ENCODE results near the gene FAM110A. TPM values are rescaled to one million over a fixed set of nuclear protein-coding genes. Genes with fewer than 3 reads are reported as not detected.

FAM110A gene
- total RNA-seq, 2 donors from 2014 or later, result 4.0 to 4.4 TPM

DNA sequence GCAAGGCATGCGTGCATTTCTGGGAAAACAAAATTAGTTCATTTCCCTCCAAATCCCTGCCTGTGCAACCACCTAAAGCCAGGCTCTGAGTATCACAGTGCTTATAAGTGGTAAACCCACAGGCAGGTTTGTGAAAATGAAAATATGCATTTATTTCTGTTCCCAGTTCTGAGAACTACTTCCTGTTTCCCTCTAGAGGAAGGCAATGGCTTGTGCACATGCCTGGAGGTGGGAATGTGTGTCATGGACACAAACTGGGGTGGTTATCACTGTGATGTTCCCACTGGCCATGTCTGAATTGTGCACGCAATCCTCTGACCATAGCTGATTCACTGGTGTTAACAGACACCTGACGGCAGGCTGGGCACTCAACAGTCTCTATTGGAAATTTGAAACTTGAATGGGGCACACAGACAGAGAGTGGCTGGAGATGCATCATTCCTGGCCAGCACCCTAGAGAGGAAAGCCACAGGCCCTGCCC, 26.3 kb downstream of the FAM110A start:
- DNase-seq, result no peak
- ATAC-seq, result no peak
- intact Hi-C loops (cut with DNase I), result no loop called here

DNA sequence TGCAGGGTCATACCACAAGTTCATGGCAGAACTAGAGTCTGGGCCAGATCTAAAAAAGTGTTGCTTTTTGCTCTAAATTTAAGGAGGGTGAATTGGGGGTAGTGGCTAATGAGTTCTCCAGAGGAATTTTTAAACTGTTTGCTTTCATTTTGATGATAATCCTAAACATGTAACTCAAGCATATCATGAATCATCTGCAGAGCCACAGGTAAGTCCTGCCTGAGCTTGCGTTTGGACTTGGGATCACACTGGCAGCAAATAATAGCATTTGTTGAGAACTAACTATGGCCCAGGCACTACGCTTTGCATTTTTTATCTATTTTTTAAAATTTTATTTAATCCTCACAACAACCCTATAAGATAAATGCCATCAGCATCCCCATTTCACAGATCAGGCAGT, 27.4 kb downstream of the FAM110A start:
- DNase-seq, result no peak
- intact Hi-C loops (cut with DNase I), result no loop called here
- no peak for ATAC-seq

DNA sequence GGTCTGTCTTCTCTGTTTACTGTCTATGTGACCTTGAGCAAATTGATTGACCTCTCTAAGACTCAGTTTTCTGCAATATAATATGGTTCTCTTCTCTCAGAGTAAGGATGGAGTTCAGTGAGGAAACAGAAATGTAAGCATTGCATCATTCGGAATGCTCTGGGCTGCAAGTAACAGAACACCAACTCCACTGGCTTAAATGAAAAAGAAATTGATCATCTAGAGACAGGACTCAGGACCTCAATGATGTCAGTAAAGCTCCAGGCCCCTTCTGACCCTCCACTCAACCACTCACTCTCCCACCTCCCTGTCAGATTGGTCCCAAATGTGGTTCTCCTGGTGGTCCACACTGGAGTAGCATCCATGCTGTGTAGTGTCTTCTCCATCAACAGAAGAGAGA, 31.9 kb downstream of the FAM110A start:
- ATAC-seq (no peak), DNase-seq (no peak)
- intact Hi-C loops (cut with DNase I), result no loop called here

DNA sequence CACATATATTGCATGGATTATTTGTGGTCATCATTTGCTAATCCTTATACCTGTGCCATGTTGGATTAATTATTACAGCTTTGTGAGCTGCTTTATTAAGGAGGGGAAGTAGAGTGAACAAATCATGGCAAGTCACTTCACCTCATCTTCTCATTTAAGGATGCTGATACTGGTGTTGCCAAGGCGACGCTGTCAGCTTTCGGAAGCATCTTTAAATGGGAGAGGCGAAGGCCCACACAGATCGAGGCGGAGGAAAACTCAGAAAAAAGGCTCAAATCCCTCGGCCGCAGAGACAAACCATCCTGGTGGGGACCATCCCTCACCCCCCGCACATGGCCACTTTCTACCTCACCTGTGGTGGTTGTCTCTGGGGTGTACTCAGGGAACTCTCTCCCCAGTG, 34.8 kb downstream of the FAM110A start:
- intact Hi-C loops (cut with DNase I), result no loop called here
- DNase-seq, result no peak
- ATAC-seq, result no peak

DNA sequence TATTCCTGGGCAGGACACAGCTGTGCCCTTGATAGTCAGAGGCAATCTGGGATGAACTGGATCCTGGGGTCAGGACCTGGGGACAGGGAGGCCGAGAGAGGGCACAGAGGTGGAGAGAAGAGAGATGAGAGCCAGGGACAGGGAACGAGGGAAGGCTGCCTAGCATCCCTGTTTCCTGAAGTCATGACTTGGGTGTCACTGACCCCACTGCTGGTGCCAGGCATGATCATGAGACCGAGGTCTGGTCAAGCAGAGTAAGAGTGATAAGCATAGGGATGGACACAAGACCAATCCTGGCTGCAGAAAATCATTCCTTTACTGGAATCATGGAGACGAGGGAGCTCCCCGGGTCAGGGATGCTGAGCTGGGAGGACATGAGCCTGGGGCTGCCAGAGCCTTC, 36.1 kb downstream of the FAM110A start:
- intact Hi-C loops (cut with DNase I), result no loop called here
- DNase-seq (no peak), ATAC-seq (no peak)

DNA sequence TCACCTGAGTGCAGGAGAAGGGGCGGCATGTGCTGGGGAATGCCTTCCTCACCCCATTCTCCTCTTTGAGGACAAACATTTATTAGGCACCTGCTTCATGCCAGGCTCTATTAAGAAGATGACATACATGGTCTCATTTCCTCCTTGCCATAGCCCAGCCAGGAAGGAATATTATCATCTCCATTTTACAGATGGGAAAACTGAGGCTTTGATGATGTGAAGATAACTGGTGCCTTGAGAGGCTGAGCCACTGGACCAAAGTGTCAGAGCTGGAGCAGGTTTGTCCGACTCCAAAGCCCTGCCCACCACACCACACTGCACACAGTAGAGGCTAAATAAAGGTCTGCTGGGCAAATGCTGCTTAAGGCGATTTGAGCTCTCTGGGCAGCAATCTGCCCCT, 37.2 kb downstream of the FAM110A start:
- ATAC-seq, result no peak
- intact Hi-C loops (cut with DNase I), result no loop called here
- no peak for DNase-seq

DNA sequence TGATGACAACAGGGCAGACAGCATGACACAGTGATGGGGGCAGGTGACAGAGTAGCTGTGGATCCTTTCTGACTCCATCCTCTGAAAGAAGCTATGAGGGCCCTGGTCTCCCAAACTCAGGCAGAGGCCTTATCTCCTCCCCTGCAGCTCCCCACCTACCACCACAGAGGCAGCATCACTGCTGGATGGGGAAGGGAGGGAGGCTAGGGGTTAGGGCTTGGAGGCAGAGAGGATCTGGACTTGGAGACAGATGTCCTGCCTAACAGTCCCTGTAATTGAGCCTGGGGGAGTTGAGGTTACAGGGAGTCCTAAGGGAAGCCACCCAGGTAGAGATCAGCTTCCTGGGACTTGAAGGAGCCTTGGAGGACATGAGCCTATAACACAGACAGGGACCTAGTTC, 37.9 kb downstream of the FAM110A start:
- no peak for DNase-seq
- no peak for ATAC-seq
- intact Hi-C loops (cut with DNase I), result no loop called here

DNA sequence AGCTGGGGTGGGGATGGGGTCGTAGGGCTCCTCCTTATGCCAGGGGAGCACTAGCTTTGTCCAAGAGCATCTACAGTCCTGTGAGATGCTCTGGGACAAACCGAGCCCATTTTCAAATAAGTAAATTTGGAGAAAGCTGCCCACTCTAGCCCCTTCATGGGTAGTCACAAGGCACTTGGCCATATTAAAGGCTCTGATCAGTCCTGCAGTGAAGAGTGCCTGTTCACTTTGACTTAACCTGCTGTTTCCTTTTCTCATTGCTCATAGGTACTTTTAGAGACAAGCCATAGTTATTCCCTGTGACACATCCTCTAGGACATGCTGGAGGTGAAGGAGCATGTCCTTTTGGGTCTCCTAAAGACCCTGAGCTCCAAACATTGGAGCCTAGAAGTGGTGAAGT, 38.4 kb downstream of the FAM110A start:
- no peak for DNase-seq
- intact Hi-C loops (cut with DNase I), result no loop called here
- ATAC-seq, result no peak

DNA sequence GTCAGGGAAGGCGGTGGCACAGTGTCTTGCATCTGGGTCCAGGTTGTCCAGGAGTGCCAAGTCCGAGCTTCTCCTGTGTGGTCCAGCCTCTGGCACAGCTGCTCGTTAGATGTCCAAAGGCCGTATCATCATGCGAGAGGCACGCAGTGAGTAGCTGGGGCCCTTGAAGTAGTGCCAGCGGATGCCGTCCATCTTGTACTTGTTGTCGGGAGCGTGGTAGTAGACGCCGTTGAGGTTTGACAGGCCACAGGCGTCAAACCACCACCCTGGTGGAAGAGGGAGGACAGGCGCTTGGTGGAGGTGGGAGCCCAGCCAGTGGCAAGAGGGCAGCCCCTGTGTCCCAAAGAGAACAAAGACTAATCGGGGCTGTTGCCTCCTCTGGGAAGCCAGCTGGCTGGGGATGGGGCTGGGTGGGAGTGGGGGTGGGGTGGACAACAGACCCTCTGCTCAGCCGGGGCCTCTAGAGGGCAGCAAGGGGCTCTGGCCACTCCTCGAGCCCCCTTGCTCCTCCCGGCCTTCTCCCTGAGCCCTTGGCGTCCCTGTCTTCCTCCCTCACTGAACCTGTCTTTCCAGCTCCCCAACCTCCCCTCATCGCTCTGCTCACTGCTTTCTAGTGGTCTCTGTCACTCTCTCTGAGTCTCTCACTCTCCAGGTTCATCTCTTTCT, 39.5 kb downstream of the FAM110A start:
- intact Hi-C loops (cut with DNase I), result no loop called here
- no peak for DNase-seq
- no peak for ATAC-seq

DNA sequence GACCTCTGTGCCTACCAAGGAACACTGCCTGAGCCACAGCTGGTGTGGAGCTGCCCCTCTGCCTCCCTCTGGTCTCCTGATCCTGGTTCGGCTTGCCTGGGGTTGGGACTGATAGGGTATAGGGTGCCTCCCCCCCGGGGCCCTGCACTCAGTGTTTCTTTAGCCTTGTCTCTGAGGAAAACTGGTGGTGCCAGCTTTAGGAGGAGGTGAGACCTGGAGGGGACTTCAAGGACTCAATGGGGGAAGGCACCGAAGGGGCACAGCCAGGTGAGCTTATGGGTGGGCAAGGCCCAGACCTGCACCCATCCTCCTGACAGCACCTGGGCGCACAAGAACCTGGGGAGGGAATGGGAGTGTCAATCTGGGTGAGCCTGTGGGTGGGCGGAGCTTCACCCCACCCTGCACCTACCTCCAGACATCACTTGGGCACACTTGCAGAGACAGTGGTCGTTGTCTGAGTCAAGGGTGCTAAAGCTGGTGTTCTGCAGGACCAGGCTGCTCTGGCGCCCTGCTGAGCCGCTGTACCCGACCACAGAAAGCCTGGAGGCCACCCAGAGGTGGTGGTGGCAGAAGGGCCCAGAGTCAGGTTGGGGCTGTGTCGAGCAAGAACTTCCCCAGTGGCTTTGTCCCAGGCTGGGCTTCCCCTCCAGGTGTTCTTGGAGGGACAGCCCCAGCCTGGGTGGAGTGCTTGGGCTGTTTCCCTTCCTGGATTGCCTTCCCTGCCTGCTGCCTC, 40.5 kb downstream of the FAM110A start:
- intact Hi-C loops (cut with DNase I), result no loop called here
- ATAC-seq (no peak), DNase-seq (no peak)

DNA sequence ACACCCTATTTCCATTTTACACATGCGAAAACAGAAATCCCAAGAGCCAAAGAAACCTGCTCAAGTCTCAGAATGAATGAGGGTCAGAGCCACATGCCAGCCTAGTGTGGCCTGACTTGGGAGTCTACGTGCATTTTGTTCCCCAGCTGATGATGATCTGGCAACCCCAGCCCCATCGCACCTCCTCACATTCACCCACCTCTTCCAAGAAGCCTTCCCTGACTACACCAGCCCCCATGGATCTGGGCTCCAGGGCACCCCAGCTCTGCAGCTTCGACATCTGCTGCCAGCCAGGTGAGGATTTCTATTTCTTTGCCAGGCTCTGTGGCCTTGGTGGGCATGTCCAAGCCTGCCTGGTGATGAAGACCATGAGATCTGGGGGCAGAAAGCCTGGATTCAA, 41.6 kb downstream of the FAM110A start:
- ATAC-seq (no peak), DNase-seq (no peak)
- intact Hi-C loops (cut with DNase I), result no loop called here

DNA sequence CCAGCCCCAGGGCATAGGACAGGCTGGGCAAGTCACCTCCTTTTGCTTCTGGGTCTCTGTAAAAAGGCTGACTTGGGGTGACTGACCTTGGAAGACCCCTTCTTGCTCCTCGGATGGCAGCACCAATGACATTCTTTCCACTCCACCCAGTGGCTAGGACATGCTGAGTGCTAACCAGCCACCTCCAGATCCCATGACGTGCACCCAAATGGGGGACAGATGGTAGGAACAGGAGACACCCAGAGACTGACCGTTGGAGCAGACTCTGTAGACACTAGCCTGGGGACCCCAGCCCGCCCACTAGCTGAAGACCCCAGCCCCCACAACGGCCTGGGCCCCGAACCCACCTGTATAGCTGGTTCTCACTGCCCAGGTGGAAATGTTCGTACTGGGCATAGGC, 44.3 kb downstream of the FAM110A start:
- no peak for DNase-seq
- no peak for ATAC-seq
- intact Hi-C loops (cut with DNase I), result no loop called here

DNA sequence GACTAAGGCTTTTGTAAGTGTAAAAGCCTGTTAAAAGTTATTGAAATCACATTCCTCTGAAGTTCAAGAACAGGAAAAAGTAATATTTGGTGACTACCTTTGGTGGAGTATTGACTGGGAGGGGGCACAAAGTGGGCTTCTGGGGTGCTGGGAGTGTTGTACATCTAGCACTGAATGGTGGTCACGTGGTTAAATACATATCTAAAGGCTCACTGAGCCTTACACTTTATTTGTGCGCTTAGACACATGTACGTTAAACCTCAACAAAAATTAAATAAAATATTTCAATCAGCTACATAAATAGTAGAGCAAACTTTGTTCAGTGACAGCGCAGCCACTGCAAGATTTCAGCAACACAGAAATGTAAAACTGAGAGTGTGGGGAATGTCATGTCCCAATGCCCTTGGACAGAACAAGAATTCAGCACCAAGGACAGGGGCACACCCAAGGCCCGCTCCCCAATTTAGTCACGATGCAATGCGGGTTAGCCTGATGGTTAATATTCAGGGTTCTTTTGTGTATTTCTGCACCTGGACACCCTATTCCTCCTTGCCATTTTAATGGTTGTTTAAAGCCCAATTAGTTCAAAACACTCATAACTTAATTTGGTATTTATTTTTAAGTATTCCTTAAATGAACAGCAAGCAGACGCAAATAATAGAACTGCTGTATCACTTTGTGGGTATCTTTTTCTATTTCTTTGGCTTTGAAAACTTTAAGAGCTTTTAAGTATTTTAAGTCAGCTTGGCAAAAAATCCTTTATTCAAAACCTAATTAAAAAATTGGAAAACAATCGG, 45.2 kb downstream of the FAM110A start:
- DNase-seq, result no peak
- no peak for ATAC-seq
- intact Hi-C loops (cut with DNase I), result no loop called here

DNA sequence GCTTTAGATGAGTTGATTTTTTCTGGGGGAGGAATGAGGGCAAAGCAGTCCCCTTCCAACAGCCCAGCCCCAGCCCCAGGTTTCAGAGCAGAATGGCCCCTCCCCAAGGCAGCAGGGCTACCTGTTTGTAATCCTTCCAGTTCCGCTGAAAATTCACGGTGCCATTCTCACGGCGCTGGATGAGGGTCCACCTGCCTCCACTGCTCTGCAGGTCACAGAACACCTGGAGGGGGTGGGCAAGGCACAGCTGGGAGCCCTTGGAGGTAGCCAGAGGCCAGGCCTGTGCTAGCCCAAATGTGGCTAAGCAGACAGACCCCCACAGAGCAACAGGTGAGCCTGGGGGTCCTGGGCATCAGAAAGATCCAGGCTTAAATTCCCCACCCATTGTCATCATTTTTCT, 46.1 kb downstream of the FAM110A start:
- ATAC-seq (no peak), DNase-seq (no peak)
- intact Hi-C loops (cut with DNase I), result no loop called here

DNA sequence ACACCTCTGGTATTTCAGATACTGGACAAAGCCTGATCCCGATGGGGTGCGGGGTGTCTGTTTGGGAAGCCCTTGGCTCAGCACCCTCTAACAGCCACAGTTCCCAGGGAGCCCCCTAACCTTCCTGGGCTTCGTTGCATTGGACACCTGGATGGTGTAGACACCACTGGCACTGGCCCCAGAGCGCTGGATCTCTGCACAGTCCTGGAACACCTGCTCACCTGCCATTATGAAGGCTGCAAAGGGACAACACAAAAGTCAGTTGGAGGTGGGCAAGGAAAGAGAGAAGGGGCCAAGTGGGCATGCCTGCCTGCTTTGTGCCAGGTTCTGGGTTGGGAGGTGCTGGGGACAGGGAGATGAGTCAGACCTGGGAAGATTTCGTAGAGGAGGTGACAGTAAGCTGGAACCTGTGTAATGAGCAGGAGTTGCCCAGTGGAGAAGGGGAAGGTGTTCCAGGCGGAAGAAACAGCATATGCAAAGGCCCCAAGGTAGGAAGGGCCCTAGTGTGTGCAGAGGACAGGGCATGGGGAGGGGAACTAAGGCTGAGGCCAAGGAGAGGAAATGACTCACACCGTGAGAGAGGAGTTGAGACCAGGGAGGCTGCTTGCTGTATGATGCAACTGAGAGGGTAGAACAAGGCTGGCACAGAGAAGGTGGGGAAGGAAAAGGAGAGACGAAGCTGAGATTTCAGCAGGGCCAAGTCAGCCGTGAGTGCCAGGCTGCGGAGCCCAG, 47.7 kb downstream of the FAM110A start:
- intact Hi-C loops (cut with DNase I), result no loop called here
- ATAC-seq (peak in 1 of 2 donors; percentile 58), DNase-seq (no peak)

DNA sequence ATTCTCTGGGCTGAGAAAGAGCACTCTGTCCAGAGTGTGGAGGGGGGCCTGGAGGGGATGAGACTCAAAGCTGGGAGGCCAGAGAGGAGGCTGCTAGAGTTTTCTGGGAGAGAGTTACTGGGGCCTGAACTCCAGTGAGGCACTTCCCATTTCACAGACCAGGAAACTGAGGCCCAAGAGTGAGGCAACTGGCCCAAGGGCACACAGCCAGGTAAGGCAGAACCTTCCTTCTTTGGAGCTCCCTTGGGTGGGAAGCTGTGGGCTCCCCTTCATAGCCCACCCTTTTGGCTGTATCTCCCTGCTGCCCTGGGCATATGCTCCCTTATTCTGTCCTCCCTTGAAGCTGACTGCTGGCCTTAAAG, 48.2 kb downstream of the FAM110A start:
- DNase-seq (no peak), ATAC-seq (no peak)
- intact Hi-C loops (cut with DNase I), result no loop called here

DNA sequence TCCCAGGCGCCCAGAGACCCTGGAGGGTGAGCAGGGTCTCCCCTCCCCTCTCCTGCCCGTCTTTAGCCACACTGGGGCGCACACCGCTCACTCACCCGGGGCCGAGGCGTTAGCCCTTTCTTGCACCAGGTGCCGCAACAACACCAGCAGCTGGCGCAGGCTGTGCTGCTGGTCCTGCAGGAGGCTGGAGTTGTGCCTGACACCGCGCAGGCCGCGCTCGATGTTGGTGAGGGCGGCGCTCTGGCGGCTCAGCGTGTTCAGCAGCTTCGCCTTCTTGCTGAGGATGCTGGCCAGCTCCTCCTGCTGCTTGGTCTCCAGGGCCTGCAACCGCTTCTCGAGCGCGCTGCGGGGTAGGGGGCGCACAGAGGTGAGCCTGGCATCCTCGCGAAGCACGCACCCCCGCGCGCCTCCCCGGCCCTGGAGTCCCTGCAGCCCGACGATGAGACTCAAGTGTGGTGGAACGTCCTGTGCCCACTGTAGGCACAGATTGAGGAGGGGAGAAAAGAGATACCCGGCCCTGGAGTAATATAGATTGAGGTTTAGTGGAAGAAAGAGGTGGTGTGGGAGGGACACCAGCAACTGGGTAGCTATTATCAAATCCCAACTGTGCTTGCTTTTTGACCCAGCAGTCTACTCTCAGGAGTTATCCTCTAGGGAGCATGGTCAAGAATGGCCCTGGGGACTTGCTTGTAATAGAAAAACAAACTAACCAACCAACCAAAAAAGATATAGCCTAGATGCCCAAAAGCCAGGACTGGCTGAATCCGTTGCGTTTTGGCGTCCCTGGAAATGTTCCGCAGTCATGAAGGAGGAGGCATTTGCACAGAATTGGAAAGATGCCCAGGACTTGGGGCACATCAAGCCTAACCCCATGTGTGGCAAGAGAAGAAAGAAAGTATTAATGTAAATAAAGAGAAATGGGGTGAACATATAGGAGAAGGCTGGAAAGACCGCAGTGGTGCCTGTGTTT, 51.8 kb downstream of the FAM110A start:
- intact Hi-C loops (cut with DNase I), result no loop called here
- peak; percentile 81 to 82 for ATAC-seq

DNA sequence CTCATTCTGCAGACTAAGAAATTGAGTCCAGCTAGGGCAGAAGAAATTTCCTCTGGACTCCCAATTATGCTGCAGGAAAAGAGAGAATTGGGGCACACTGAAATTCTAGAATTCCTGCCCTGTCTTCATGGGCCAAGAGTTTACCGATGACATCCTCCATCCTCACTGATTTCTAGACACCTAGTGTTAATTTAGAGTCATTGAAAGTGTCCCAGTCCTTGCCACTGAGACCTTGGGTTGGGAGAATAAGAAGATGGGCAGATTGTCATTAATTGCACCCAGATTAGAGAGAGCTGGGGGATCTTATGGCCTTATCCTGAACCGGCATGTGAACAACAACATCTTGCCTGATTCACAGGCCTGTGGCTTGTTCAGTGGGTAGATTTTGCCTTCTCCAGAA, 53.6 kb downstream of the FAM110A start:
- DNase-seq, result no peak
- intact Hi-C loops (cut with DNase I), result no loop called here
- no peak for ATAC-seq

More for the DNA sequence above, 51.8 kb downstream of the FAM110A start:
- DNase-seq, result peak; percentile 66

DNA sequence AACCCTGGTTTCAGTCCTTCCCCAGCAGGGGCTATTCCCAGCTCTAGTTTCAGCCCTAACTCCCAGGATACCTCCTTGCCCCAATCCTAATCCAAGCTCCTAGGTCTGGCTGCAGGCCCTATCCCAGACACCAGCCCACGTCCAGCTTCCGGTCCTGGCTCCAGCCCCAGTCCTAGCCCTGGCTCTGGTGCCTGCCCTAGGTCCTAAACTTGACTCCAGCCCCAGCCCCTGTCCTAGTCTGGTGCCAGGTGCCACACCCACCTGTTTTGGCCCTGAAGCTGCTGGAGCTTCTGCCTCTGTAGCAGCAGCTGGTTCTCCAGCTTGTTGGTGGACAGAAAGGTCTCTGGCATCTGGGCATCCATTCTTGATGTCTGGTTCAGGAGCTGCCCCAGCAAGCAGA, 54.5 kb downstream of the FAM110A start:
- ATAC-seq (no peak), DNase-seq (no peak)
- intact Hi-C loops (cut with DNase I), result no loop called here
